Activated CD4-positive, alpha-beta T cell treated with anti-CD3 and anti-CD28 coated beads for 36 hours (primary cell): ENCODE measurements around the gene C2orf72. TPM values are rescaled to one million over a fixed set of nuclear protein-coding genes. Genes with fewer than 3 reads are reported as not detected.
"Not testable (repeated sequence)": the region's sequence is repeated elsewhere in the genome, so short reads cannot be mapped to it uniquely, and the experiment has no call there.

ENCODE experiments used
- ATAC-seq: fragments of 200-7000 bp; cut with Tn5 transposase; one replicate; pipeline ENCODE4 v1.10.0; 2021; ENCODE audit warnings: mild to moderate bottlenecking, moderate library complexity
- CTCF ChIA-PET: fragments of 350-600 bp; sonication (Branson Sonifier 250); formaldehyde crosslinking; loops from one replicate; lab custom pipeline; 2021; ENCODE audit warnings: antibody characterized with exemption; lab: Charles Lee
- POLR2A ChIA-PET: fragments of 350-600 bp; sonication (Branson Sonifier 250); formaldehyde crosslinking; loops from one replicate; lab custom pipeline; 2021; ENCODE audit warnings: antibody characterized with exemption, inconsistent platforms; lab: Charles Lee
- DNase-seq: peaks from one replicate; pipeline ENCODE4 v3.0.0-alpha.2; 2020
- H3K27ac Mint-ChIP-seq: one replicate; pipeline ENCODE4 v1.8.0; 2021; ENCODE audit warnings: mixed read lengths
- H3K27me3 Mint-ChIP-seq: one replicate; pipeline ENCODE4 v1.8.0; 2021; ENCODE audit warnings: mixed read lengths
- H3K36me3 Mint-ChIP-seq: one replicate; pipeline ENCODE4 v1.8.0; 2021; ENCODE audit warnings: low read depth, mixed read lengths
- H3K4me1 Mint-ChIP-seq: one replicate; pipeline ENCODE4 v1.8.0; 2021; ENCODE audit warnings: mixed read lengths
- H3K4me3 Mint-ChIP-seq: one replicate; pipeline ENCODE4 v1.8.0; 2021; ENCODE audit warnings: mild to moderate bottlenecking, moderate library complexity, mixed read lengths
- H3K9me3 Mint-ChIP-seq: one replicate; pipeline ENCODE4 v1.8.0; 2021; ENCODE audit warnings: low read depth, mixed read lengths
- intact Hi-C, 2 experiments: fragments of 100-400 bp; cut with DNase I in 1 of 2; cut with micrococcal nuclease in 1 of 2; formaldehyde crosslinking; loops; one replicate each; pipeline versions ENCODE4 v1.14.2 to v1.15.1; 2022 to 2024; cut with DNase I, micrococcal nuclease
- total RNA-seq, 2 experiments: library from RNA; stranded (reverse); gene quantifications; one replicate each; pipeline ENCODE4 v1.2.3, GENCODE V29; 2021

C2orf72 gene
- total RNA-seq, 2 experiments from 2014 or later = 2.0 to 3.8 TPM

- peak overlapping the region; percentile 80 for H3K4me3 Mint-ChIP-seq
- ChIA-PET CTCF (interaction anchor here (0.5 to 2.1 kb wide), 8 partner anchors 10 to 233 kb away, joined by 3 to 8 read pairs (median 4); partner anchors contain the start of gene HTR2B), POLR2A (interaction anchor here (0.6 kb wide), 1 partner anchor 737 kb away, joined by 4 read pairs; no protein-coding TSS in a partner anchor)
- no peak for DNase-seq
- H3K4me1 Mint-ChIP-seq = peaks cover 47% of the 10 kb centered on the region
- no peaks in the 10 kb centered on the region for H3K9me3 Mint-ChIP-seq
- intact Hi-C loops = loop anchor here in 1 of 2 experiments (2.0 to 5.0 kb wide), 4 partner anchors 71 to 555 kb away; partner anchors contain the start of gene CAB39
- peaks cover 2% of the 10 kb centered on the region for H3K27me3 Mint-ChIP-seq
- ATAC-seq = no peak
- H3K27ac Mint-ChIP-seq = peak overlapping the region; percentile 85
- peaks cover 12% of the 10 kb centered on the region for H3K36me3 Mint-ChIP-seq
Observed at GRCh38 chr2:231057590-231057989, 20.3 kb downstream of the C2orf72 start.

- Mint-ChIP-seq H3K4me3 (peak overlapping the region; percentile 80), H3K36me3 (peaks cover 21% of the 10 kb centered on the region), H3K27me3 (peaks cover 2% of the 10 kb centered on the region), H3K4me1 (peaks cover 37% of the 10 kb centered on the region), H3K9me3 (no peaks in the 10 kb centered on the region), H3K27ac (peak overlapping the region; percentile 43)
- ChIA-PET CTCF (interaction anchor here (0.5 to 2.1 kb wide), 5 partner anchors 9 to 369 kb away, joined by 3 to 8 read pairs (median 3); no protein-coding TSS in a partner anchor), POLR2A (interaction anchor here (0.6 kb wide), 1 partner anchor 88 kb away, joined by 3 read pairs; no protein-coding TSS in a partner anchor)
- intact Hi-C loops = loop anchor here in 1 of 2 experiments (5.0 kb wide), 1 partner anchor 137 kb away; no protein-coding TSS in a partner anchor
- DNase-seq = no peak
- ATAC-seq = no peak
Observed at GRCh38 chr2:231058761-231059550, 21.6 kb downstream of the C2orf72 start.

GRCh38 chr2:231059756-231060155, 22.4 kb downstream of the C2orf72 start:
- Mint-ChIP-seq H3K4me1 (peaks cover 35% of the 10 kb centered on the region), H3K27ac (no peak overlapping the region), H3K4me3 (no peak overlapping the region), H3K9me3 (no peaks in the 10 kb centered on the region), H3K27me3 (peaks cover 2% of the 10 kb centered on the region), H3K36me3 (peaks cover 25% of the 10 kb centered on the region)
- POLR2A ChIA-PET = no interaction called here
- CTCF ChIA-PET = interaction anchor here (1.7 kb wide), 1 partner anchor 9 kb away, joined by 3 read pairs; no protein-coding TSS in a partner anchor
- ATAC-seq (no peak), DNase-seq (no peak)
- intact Hi-C loops = loop anchor here in 1 of 2 experiments (5.0 kb wide), 1 partner anchor 137 kb away; no protein-coding TSS in a partner anchor

GRCh38 chr2:231062776-231063175, 25.5 kb downstream of the C2orf72 start:
- no peaks in the 10 kb centered on the region for H3K9me3 Mint-ChIP-seq
- peaks cover 32% of the 10 kb centered on the region for H3K4me1 Mint-ChIP-seq
- H3K27ac Mint-ChIP-seq = no peak overlapping the region
- ATAC-seq (no peak), DNase-seq (no peak)
- ChIA-PET POLR2A (no interaction called here), CTCF (interaction anchor here (0.6 to 2.2 kb wide), 3 partner anchors 10 to 644 kb away, joined by 3 to 10 read pairs (median 3); no protein-coding TSS in a partner anchor)
- intact Hi-C loops = loop anchor here in 1 of 2 experiments (2.0 kb wide), 1 partner anchor 16 kb away; no protein-coding TSS in a partner anchor
- H3K27me3 Mint-ChIP-seq = no peaks in the 10 kb centered on the region
- no peak overlapping the region for H3K4me3 Mint-ChIP-seq
- H3K36me3 Mint-ChIP-seq = peaks cover 39% of the 10 kb centered on the region

DNA sequence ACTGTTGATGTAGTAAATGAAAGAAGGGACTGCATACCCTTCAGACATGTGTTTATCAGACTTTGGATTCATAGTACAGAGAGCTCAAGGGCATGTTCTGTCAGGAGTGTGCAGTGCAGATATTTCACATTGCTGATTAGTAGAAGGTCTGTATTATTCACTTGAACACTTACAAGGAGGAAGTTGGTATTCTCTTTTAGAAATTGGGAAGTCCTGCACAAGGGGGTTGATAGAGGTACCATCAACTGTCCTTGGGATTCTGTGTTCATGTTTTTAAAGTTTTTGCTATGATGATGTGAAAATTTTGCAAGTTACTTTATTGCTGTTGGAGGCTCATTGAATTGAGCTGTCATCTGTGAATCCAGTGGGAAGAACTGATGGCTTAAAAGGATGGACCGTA, 26.0 kb downstream of the C2orf72 start:
- ChIA-PET CTCF (interaction anchor here (0.6 to 2.2 kb wide), 4 partner anchors 10 to 643 kb away, joined by 3 to 10 read pairs (median 3); no protein-coding TSS in a partner anchor), POLR2A (no interaction called here)
- DNase-seq (no peak), ATAC-seq (no peak)
- H3K4me3 Mint-ChIP-seq = no peak overlapping the region
- H3K36me3 Mint-ChIP-seq = peaks cover 45% of the 10 kb centered on the region
- H3K27ac Mint-ChIP-seq = no peak overlapping the region
- intact Hi-C loops = loop anchor here in 1 of 2 experiments (2.0 kb wide), 1 partner anchor 15 kb away; no protein-coding TSS in a partner anchor
- H3K4me1 Mint-ChIP-seq = peaks cover 32% of the 10 kb centered on the region
- H3K27me3 Mint-ChIP-seq = no peaks in the 10 kb centered on the region
- H3K9me3 Mint-ChIP-seq = no peaks in the 10 kb centered on the region

- H3K36me3 Mint-ChIP-seq = peaks cover 51% of the 10 kb centered on the region
- CTCF ChIA-PET = interaction anchor here (0.6 kb wide), 1 partner anchor 11 kb away, joined by 5 read pairs; no protein-coding TSS in a partner anchor
- no peak for ATAC-seq
- POLR2A ChIA-PET = no interaction called here
- no peak for DNase-seq
- intact Hi-C loops = no loop called here
- H3K9me3 Mint-ChIP-seq = no peaks in the 10 kb centered on the region
- H3K4me3 Mint-ChIP-seq = no peak overlapping the region
- H3K4me1 Mint-ChIP-seq = peaks cover 15% of the 10 kb centered on the region
- H3K27me3 Mint-ChIP-seq = no peaks in the 10 kb centered on the region
- no peak overlapping the region for H3K27ac Mint-ChIP-seq
Observed at GRCh38 chr2:231065966-231066365, 28.6 kb downstream of the C2orf72 start.

DNA sequence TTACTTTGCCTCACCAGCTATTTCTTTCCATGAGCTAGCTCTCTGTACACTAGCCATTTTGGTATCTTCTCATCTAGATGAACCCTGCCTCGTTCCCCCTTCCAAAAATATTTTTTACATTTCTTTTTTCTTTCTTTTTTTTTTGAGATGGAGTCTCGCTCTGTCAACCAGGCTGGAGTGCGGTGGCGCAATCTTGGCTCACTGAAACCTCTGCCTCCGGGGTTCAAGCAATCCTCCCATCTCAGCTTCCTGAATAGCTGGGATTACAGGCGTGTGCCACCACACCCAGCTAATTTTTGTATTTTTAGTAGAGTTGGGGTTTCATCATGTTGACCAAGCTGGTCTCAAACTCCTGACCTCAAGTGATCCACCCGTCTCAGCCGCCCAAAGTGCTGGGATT, 30.2 kb downstream of the C2orf72 start:
- intact Hi-C loops, H3K27ac Mint-ChIP-seq, H3K4me3 Mint-ChIP-seq, POLR2A ChIA-PET, H3K27me3 Mint-ChIP-seq, ATAC-seq, H3K9me3 Mint-ChIP-seq, DNase-seq: not testable (repeated sequence)
- Mint-ChIP-seq H3K36me3 (peaks cover 48% of the 10 kb centered on the region), H3K4me1 (peaks cover 13% of the 10 kb centered on the region)
- CTCF ChIA-PET = interaction anchor here (0.6 to 1.6 kb wide), 5 partner anchors 9 to 380 kb away, joined by 3 to 8 read pairs (median 4); no protein-coding TSS in a partner anchor

DNA sequence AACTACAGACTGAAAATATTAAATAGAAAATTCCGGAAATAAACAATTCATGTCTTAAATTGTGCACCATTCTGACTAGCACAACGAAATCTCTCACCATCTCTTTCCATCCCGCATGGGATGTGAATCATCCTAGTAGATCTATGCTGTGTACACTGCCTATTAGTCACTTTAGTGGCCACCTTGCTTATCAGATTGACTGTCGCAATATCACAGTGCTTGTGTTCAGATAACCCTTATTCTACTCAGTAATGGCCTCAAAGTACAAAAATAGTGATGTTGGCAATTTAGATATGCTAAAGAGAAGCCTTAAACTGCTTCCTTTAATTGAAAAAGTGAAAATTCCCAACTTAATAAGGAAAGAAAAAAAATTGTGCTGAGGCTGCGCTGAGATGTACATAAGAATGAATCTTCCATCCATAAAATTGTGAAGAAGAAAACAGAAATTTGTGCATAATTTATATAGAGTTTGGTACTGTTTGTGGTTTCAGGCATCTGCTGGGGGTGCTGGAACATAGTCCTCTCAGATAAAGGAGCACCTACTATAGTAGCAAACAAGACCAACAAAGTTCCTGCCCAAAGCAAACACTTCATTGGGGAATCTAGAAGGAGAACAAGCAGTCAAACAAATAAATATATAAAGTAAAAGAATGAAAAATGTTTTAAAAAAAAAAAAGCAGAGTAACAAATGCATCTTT, 31.4 kb downstream of the C2orf72 start:
- ATAC-seq = peak; percentile 89
- POLR2A ChIA-PET = no interaction called here
- intact Hi-C loops = no loop called here

GRCh38 chr2:231069379-231070054, 32.2 kb downstream of the C2orf72 start:
- POLR2A ChIA-PET = no interaction called here
- Mint-ChIP-seq H3K27me3 (no peaks in the 10 kb centered on the region), H3K36me3 (peaks cover 43% of the 10 kb centered on the region), H3K27ac (no peak overlapping the region), H3K9me3 (no peaks in the 10 kb centered on the region), H3K4me3 (no peak overlapping the region), H3K4me1 (peaks cover 13% of the 10 kb centered on the region)
- CTCF ChIA-PET = interaction anchor here (0.5 to 1.6 kb wide), 11 partner anchors 8 to 246 kb away, joined by 3 to 5 read pairs (median 4); no protein-coding TSS in a partner anchor
- DNase-seq = no peak
- intact Hi-C loops = no loop called here
- peak; percentile 47 for ATAC-seq

More for the DNA sequence above, 31.4 kb downstream of the C2orf72 start:
- Mint-ChIP-seq H3K9me3 (no peaks in the 10 kb centered on the region), H3K4me1 (peaks cover 13% of the 10 kb centered on the region), H3K27ac (peak overlapping the region; percentile 20), H3K27me3 (no peaks in the 10 kb centered on the region), H3K4me3 (no peak overlapping the region), H3K36me3 (peaks cover 44% of the 10 kb centered on the region)
- DNase-seq = no peak
- CTCF ChIA-PET = interaction anchor here (0.5 to 1.6 kb wide), 5 partner anchors 9 to 90 kb away, joined by 3 to 6 read pairs (median 3); no protein-coding TSS in a partner anchor

DNA sequence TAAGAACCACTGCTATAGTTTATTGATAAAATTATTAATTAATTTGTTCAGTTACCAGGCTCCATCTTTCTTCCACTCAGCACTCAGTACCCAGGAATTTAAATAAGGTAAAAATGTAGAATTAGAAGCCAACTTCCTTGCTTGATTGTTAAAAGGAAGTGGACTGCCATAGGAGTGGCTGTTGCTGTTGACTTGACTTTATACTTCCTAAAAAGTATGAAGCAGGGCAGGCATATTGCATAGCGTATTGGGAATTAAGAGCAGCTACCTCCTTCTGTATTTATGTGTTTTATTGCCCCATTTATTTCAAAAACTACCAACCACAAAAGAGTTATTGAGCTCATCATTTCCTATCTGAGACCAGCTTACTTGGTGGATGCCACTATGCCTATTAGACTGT, 47.2 kb downstream of the C2orf72 start:
- DNase-seq (no peak), ATAC-seq (no peak)
- H3K4me3 Mint-ChIP-seq = no peak overlapping the region
- POLR2A ChIA-PET = no interaction called here
- no peak overlapping the region for H3K27ac Mint-ChIP-seq
- H3K9me3 Mint-ChIP-seq = no peaks in the 10 kb centered on the region
- no peaks in the 10 kb centered on the region for H3K27me3 Mint-ChIP-seq
- CTCF ChIA-PET = interaction anchor here (0.6 to 2.4 kb wide), 5 partner anchors 19 to 1163 kb away, joined by 3 to 6 read pairs (median 3); no protein-coding TSS in a partner anchor
- no peaks in the 10 kb centered on the region for H3K4me1 Mint-ChIP-seq
- intact Hi-C loops = no loop called here
- peaks cover 66% of the 10 kb centered on the region for H3K36me3 Mint-ChIP-seq
